Uterus (tissue), 4 donors: ENCODE data around the gene ZNF487. TPM values are rescaled to one million over a fixed set of nuclear protein-coding genes. Genes with fewer than 3 reads are reported as not detected.

Source experiments
- DNase-seq, 2 donors: peaks; one replicate each; pipeline ENCODE4 v3.0.0-alpha.2; 2019 to 2020
- H3K27ac ChIP-seq, 2 donors: fragments of 200-600 bp; sonication (generic); 1 replicate in 1 of 2; 2 replicates in 1 of 2; pipeline ENCODE4 v1.5.1; 2016 to 2018
- H3K27me3 ChIP-seq, 2 donors: fragments of 200-600 bp; sonication (generic); one replicate each; pipeline ENCODE4 v1.5.1; 2018 to 2019; ENCODE audit warnings: control low read depth in 1 of 2
- H3K36me3 ChIP-seq, 2 donors: fragments of 200-600 bp; sonication (generic); one replicate each; pipeline ENCODE4 v1.5.1; 2019; ENCODE audit warnings: control low read depth in 1 of 2
- H3K4me1 ChIP-seq, 2 donors: fragments of 200-600 bp; sonication (generic); one replicate each; pipeline ENCODE4 v1.5.1; 2018 to 2019; ENCODE audit warnings: control low read depth in 1 of 2
- H3K4me3 ChIP-seq, 2 donors: fragments of 200-600 bp; sonication (generic); 1 replicate in 1 of 2; 2 replicates in 1 of 2; pipeline ENCODE4 v1.5.1; 2018 to 2019; ENCODE audit warnings: mild to moderate bottlenecking in 1 of 2
- H3K9me3 ChIP-seq, 2 donors: fragments of 200-600 bp; sonication (generic); one replicate each; pipeline ENCODE4 v1.5.1; 2019; ENCODE audit warnings: control low read depth in 1 of 2
- CTCF ChIP-seq, 4 experiments: fragments of 200-600 bp in 2 of 4; fragments of 450-650 bp in 2 of 4; sonication (generic) in 2 of 4; IDR thresholded peaks; one replicate each; pipeline ENCODE4 v1.5.1; 2016 to 2019; ENCODE audit warnings: antibody characterized with exemption in 4 of 4, mild to moderate bottlenecking in 2 of 4, moderate library complexity in 1 of 4
- POLR2A ChIP-seq, 2 donors: fragments of 450-650 bp; IDR thresholded peaks; one replicate each; pipeline ENCODE4 v1.6.1; 2016; ENCODE audit warnings: antibody characterized with exemption in 2 of 2, mild to moderate bottlenecking in 1 of 2, moderate library complexity in 1 of 2
- intact Hi-C: fragments of 100-400 bp; cut with DNase I; formaldehyde crosslinking; loops from one replicate; pipeline ENCODE4 v1.15.1; 2023; ENCODE audit warnings: low total_unique reads
- small RNA-seq: library from RNA; depleted of rRNA; stranded (forward); fragments of <200 nt; gene quantifications from one replicate; pipeline ENCODE3, GENCODE V24; 2016
- total RNA-seq, 4 donors: library from RNA; depleted of rRNA in 3 of 4; stranded (reverse); fragments of >200 nt in 3 of 4; gene quantifications; one replicate each; pipeline versions ENCODE4 v1.1.0 to v1.2.4, GENCODE V29; 2014 to 2023
- donor health status: DM: yes; HTN: yes; CAD: no.

The ZNF487 gene
- total RNA-seq, 4 donors from 2014 or later, result 15.0 to 22.8 (median 17.8) TPM

GRCh38 chr10:43482319-43483078 lies 45.6 kb downstream of the ZNF487 start:
- H3K4me1 ChIP-seq, result no peaks in the 10 kb centered on the region
- H3K27me3 ChIP-seq, result no peaks in the 10 kb centered on the region
- DNase-seq, result no peak
- no peak overlapping the region for H3K4me3 ChIP-seq
- H3K27ac ChIP-seq, result no peak overlapping the region
- peaks cover 0 to 33% of the 10 kb centered on the region in 2 donors for H3K9me3 ChIP-seq
- H3K36me3 ChIP-seq, result no peaks in the 10 kb centered on the region
- TF ChIP-seq POLR2A (IDR thresholded peaks at IDR 0.05) (no peak), CTCF (IDR thresholded peaks at IDR 0.05) (no peak)
- intact Hi-C loops, result no loop called here

GRCh38 chr10:43491855-43492254 lies 54.9 kb downstream of the ZNF487 start:
- Histone ChIP-seq H3K27ac (no peak overlapping the region), H3K36me3 (no peaks in the 10 kb centered on the region), H3K27me3 (no peaks in the 10 kb centered on the region), H3K9me3 (no peaks in the 10 kb centered on the region), H3K4me3 (no peak overlapping the region), H3K4me1 (no peaks in the 10 kb centered on the region)
- TF ChIP-seq CTCF (IDR thresholded peaks at IDR 0.05) (no peak), POLR2A (IDR thresholded peaks at IDR 0.05) (no peak)
- intact Hi-C loops, result no loop called here
- DNase-seq, result no peak

- no peaks in the 10 kb centered on the region for H3K4me1 ChIP-seq
- intact Hi-C loops, result no loop called here
- H3K9me3 ChIP-seq, result no peaks in the 10 kb centered on the region
- H3K36me3 ChIP-seq, result no peaks in the 10 kb centered on the region
- H3K27ac ChIP-seq, result no peak overlapping the region
- DNase-seq, result no peak
- no peak overlapping the region for H3K4me3 ChIP-seq
- no peaks in the 10 kb centered on the region for H3K27me3 ChIP-seq
- TF ChIP-seq POLR2A (IDR thresholded peaks at IDR 0.05) (no peak), CTCF (IDR thresholded peaks at IDR 0.05) (no peak)
Observed at GRCh38 chr10:43502931-43503330, 66.0 kb downstream of the ZNF487 start.

GRCh38 chr10:43524434-43525247 lies 87.7 kb downstream of the ZNF487 start:
- no peak for TF ChIP-seq CTCF (IDR thresholded peaks at IDR 0.05)
- TF ChIP-seq POLR2A (IDR thresholded peaks at IDR 0.05), result no peak
- no peak for DNase-seq
- intact Hi-C loops, result no loop called here
- Histone ChIP-seq H3K27me3 (no peaks in the 10 kb centered on the region), H3K27ac (no peak overlapping the region), H3K36me3 (no peaks in the 10 kb centered on the region), H3K9me3 (peaks cover 0 to 32% of the 10 kb centered on the region in 2 donors), H3K4me1 (no peaks in the 10 kb centered on the region), H3K4me3 (no peak overlapping the region)

Small RNA genes within 50 kb of the gene (small RNA-seq; reads per million reads assigned to genes)
- gene RNU7-193P (not detected), gene SNORD3J (not detected)

Other genes with a start within 250 kb of the ZNF487 start
- gene RASGEF1A, start 170.0 kb upstream of the ZNF487 start, total RNA-seq, result 1 to 10 TPM in 2 of 4 donors, under 1 TPM in 1, not detected in 1; under 0.01 to 3.5 (median 2.8) TPM
- gene FXYD4, start 65.5 kb upstream of the ZNF487 start, total RNA-seq, result not detected
- 100 to 1,000 TPM in 2 of 4 donors, 10 to 100 TPM in 2; 86.2 to 211 (median 142) TPM for gene HNRNPF, start 27.9 kb upstream of the ZNF487 start, total RNA-seq
- gene ZNF239, start 137.5 kb downstream of the ZNF487 start, total RNA-seq, result 10 to 100 TPM in 1 of 4 donors, 1 to 10 TPM in 3; 1.8 to 14.4 (median 8.0) TPM
- gene ZNF485, start 169.3 kb downstream of the ZNF487 start, total RNA-seq, result 1 to 10 TPM in 3 of 4 donors, not detected in 1; 1.3 to 9.5 (median 6.8) TPM
- 10 to 100 TPM; 51.2 to 83.5 (median 67.0) TPM for gene ZNF32, start 211.8 kb downstream of the ZNF487 start, total RNA-seq